ENCODE measurements around the gene ZNF615.
"Not testable (repeated sequence)": the region's sequence is repeated elsewhere in the genome, so short reads cannot be mapped to it uniquely, and the experiment has no call there.

- TF ChIP-seq CTCF (conservative IDR thresholded peaks at IDR 0.05 in 1 of 2, IDR thresholded peaks at IDR 0.05 in 1 of 2; ENCODE audit: low read depth in 1 of 2, low read length in 2 of 2); EZH2 (IDR thresholded peaks at IDR 0.05; ENCODE audit: low read length, missing control alignments): not testable (repeated sequence)
Measured at GRCh38 chr19:52051736-52052135, 43.7 kb upstream of the ZNF615 start.
